SU-DHL-6 (cell line): ENCODE data around the gene HBG1.

Experiments
- H2AFZ ChIP-seq: fragments of 200-600 bp; sonication (generic); 2 replicates; pipeline ENCODE4 v1.6.1; 2014; ENCODE audit warnings: low read depth, mild to moderate bottlenecking, moderate library complexity, mixed read lengths, antibody characterized with exemption, low read length; ENCODE audit not compliant: severe bottlenecking
- H3F3A ChIP-seq: fragments of 200-600 bp; shearing (Covaris generic); 2 replicates; pipeline ENCODE4 v1.6.0; 2016; ENCODE audit warnings: antibody characterized with exemption, mild to moderate bottlenecking; ENCODE audit not compliant: insufficient read depth
- H3K27ac ChIP-seq: fragments of 200-600 bp; sonication (generic); 2 replicates; pipeline ENCODE4 v1.5.1; 2016; ENCODE audit warnings: low read depth, mild to moderate bottlenecking, low read length, moderate library complexity, mixed read lengths
- H3K27me3 ChIP-seq: fragments of 200-600 bp; sonication (generic), shearing (Covaris generic); 2 replicates; pipeline ENCODE4 v1.6.0; 2014; ENCODE audit warnings: mild to moderate bottlenecking, low read length
- H3K36me3 ChIP-seq: fragments of 200-600 bp; sonication (generic); 2 replicates; pipeline ENCODE4 v1.6.1; 2014; ENCODE audit warnings: mild to moderate bottlenecking, low read length, mixed read lengths
- H3K4me2 ChIP-seq: fragments of 300-600, 200-600 bp; shearing (Covaris generic), sonication (generic); 2 replicates; pipeline ENCODE4 v1.6.0; 2014; ENCODE audit warnings: low read length, low read depth, mild to moderate bottlenecking; ENCODE audit not compliant: poor library complexity, severe bottlenecking
- H3K4me3 ChIP-seq: fragments of 200-600 bp; sonication (generic); 2 replicates; pipeline ENCODE4 v1.5.1; 2014; ENCODE audit warnings: antibody characterized with exemption, low read length, mild to moderate bottlenecking, mixed read lengths; ENCODE audit not compliant: insufficient read depth, poor library complexity, severe bottlenecking
- H3K79me2 ChIP-seq: fragments of 200-600 bp; sonication (generic); 2 replicates; pipeline ENCODE4 v1.6.1; 2014; ENCODE audit warnings: mild to moderate bottlenecking, low read length, moderate library complexity; ENCODE audit not compliant: insufficient read depth
- H3K9ac ChIP-seq: fragments of 200-600 bp; sonication (generic); 2 replicates; pipeline ENCODE4 v1.7.0; 2014; ENCODE audit warnings: mild to moderate bottlenecking, low read length
- H3K9me2 ChIP-seq: fragments of 200-600 bp; sonication (generic); replicated peaks from 2 replicates; pipeline ENCODE4 v1.6.1; 2014; ENCODE audit warnings: low read length; ENCODE audit not compliant: insufficient read depth
- H3K9me3 ChIP-seq: fragments of 200-600 bp; sonication (generic); 2 replicates; pipeline ENCODE4 v1.6.1; 2014; ENCODE audit warnings: low read length, mixed read lengths; ENCODE audit not compliant: insufficient read depth
- H4K20me1 ChIP-seq: fragments of 200-600 bp; sonication (generic); 2 replicates; pipeline ENCODE4 v1.6.1; 2014; ENCODE audit warnings: low read depth, mild to moderate bottlenecking, antibody characterized with exemption, low read length, moderate library complexity, mixed read lengths
- CTCF ChIP-seq: fragments of 200-600 bp; sonication (generic); IDR thresholded peaks from one replicate; pipeline ENCODE4 v1.5.1; 2017; ENCODE audit warnings: antibody characterized with exemption, mild to moderate bottlenecking, low read length, moderate library complexity; ENCODE audit not compliant: insufficient read depth, poor library complexity, severe bottlenecking
- EZH2phosphoT487 ChIP-seq: fragments of 200-600 bp; sonication (generic), shearing (Covaris generic); conservative IDR thresholded peaks from 2 replicates; pipeline ENCODE4 v1.6.1; 2018; ENCODE audit warnings: mild to moderate bottlenecking, antibody characterized with exemption, low read length, moderate library complexity, mixed read lengths

The HBG1 gene

GRCh38 chr11:5267033-5267563 is 17.4 kb upstream of the HBG1 start:
- TF ChIP-seq CTCF (no peak), EZH2phosphoT487 (no peak)

GRCh38 chr11:5266609-5267008 is 17.0 kb upstream of the HBG1 start:
- no peak for TF ChIP-seq CTCF
- no peak for TF ChIP-seq EZH2phosphoT487
- no peaks in the 10 kb centered on the region for H3K27me3 ChIP-seq
- H3K36me3 ChIP-seq, result no peaks in the 10 kb centered on the region
- H4K20me1 ChIP-seq, result no peaks in the 10 kb centered on the region
- H3K9ac ChIP-seq, result no peak overlapping the region
- H3K79me2 ChIP-seq, result no peaks in the 10 kb centered on the region
- H3F3A ChIP-seq, result no peaks in the 10 kb centered on the region
- no peak overlapping the region for H2AFZ ChIP-seq
- H3K4me2 ChIP-seq, result no peak overlapping the region
- H3K27ac ChIP-seq, result no peak overlapping the region
- H3K9me2 ChIP-seq, result no peaks in the 10 kb centered on the region
- H3K9me3 ChIP-seq, result no peaks in the 10 kb centered on the region
- H3K4me3 ChIP-seq, result no peak overlapping the region

More at GRCh38 chr11:5267033-5267563, 17.4 kb upstream of the HBG1 start:
- no peak overlapping the region for H3K9ac ChIP-seq
- H3K36me3 ChIP-seq, result no peaks in the 10 kb centered on the region
- no peaks in the 10 kb centered on the region for H3K9me2 ChIP-seq
- H2AFZ ChIP-seq, result no peak overlapping the region
- H3K79me2 ChIP-seq, result no peaks in the 10 kb centered on the region
- H4K20me1 ChIP-seq, result no peaks in the 10 kb centered on the region
- H3K9me3 ChIP-seq, result no peaks in the 10 kb centered on the region
- H3K4me2 ChIP-seq, result no peak overlapping the region
- no peaks in the 10 kb centered on the region for H3F3A ChIP-seq
- no peaks in the 10 kb centered on the region for H3K27me3 ChIP-seq
- no peak overlapping the region for H3K27ac ChIP-seq
- no peak overlapping the region for H3K4me3 ChIP-seq

GRCh38 chr11:5265832-5266231 is 16.2 kb upstream of the HBG1 start:
- H3K27me3 ChIP-seq, result no peaks in the 10 kb centered on the region
- no peak overlapping the region for H3K27ac ChIP-seq
- TF ChIP-seq EZH2phosphoT487, result no peak
- no peak for TF ChIP-seq CTCF
- no peak overlapping the region for H3K9ac ChIP-seq
- H3F3A ChIP-seq, result no peaks in the 10 kb centered on the region
- no peaks in the 10 kb centered on the region for H3K9me3 ChIP-seq
- no peak overlapping the region for H3K4me3 ChIP-seq
- H2AFZ ChIP-seq, result no peak overlapping the region
- H4K20me1 ChIP-seq, result no peaks in the 10 kb centered on the region
- no peaks in the 10 kb centered on the region for H3K79me2 ChIP-seq
- no peaks in the 10 kb centered on the region for H3K36me3 ChIP-seq
- no peaks in the 10 kb centered on the region for H3K9me2 ChIP-seq
- H3K4me2 ChIP-seq, result no peak overlapping the region
